GM19193 (cell line): Measurements from ENCODE around the gene SYNJ1.
A peak's percentile ranks its signal among the peaks of the same experiment; 100 is the strongest.

Source experiments
- POLR2A ChIP-seq: IDR thresholded peaks from 4 replicates; pipeline ENCODE4 v1.6.1; 2011; ENCODE audit not compliant: insufficient read depth, insufficient read length; ENCODE audit errors: extremely low read depth

The SYNJ1 gene, protein sequence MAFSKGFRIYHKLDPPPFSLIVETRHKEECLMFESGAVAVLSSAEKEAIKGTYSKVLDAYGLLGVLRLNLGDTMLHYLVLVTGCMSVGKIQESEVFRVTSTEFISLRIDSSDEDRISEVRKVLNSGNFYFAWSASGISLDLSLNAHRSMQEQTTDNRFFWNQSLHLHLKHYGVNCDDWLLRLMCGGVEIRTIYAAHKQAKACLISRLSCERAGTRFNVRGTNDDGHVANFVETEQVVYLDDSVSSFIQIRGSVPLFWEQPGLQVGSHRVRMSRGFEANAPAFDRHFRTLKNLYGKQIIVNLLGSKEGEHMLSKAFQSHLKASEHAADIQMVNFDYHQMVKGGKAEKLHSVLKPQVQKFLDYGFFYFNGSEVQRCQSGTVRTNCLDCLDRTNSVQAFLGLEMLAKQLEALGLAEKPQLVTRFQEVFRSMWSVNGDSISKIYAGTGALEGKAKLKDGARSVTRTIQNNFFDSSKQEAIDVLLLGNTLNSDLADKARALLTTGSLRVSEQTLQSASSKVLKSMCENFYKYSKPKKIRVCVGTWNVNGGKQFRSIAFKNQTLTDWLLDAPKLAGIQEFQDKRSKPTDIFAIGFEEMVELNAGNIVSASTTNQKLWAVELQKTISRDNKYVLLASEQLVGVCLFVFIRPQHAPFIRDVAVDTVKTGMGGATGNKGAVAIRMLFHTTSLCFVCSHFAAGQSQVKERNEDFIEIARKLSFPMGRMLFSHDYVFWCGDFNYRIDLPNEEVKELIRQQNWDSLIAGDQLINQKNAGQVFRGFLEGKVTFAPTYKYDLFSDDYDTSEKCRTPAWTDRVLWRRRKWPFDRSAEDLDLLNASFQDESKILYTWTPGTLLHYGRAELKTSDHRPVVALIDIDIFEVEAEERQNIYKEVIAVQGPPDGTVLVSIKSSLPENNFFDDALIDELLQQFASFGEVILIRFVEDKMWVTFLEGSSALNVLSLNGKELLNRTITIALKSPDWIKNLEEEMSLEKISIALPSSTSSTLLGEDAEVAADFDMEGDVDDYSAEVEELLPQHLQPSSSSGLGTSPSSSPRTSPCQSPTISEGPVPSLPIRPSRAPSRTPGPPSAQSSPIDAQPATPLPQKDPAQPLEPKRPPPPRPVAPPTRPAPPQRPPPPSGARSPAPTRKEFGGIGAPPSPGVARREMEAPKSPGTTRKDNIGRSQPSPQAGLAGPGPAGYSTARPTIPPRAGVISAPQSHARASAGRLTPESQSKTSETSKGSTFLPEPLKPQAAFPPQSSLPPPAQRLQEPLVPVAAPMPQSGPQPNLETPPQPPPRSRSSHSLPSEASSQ (N-terminal part only)

DNA sequence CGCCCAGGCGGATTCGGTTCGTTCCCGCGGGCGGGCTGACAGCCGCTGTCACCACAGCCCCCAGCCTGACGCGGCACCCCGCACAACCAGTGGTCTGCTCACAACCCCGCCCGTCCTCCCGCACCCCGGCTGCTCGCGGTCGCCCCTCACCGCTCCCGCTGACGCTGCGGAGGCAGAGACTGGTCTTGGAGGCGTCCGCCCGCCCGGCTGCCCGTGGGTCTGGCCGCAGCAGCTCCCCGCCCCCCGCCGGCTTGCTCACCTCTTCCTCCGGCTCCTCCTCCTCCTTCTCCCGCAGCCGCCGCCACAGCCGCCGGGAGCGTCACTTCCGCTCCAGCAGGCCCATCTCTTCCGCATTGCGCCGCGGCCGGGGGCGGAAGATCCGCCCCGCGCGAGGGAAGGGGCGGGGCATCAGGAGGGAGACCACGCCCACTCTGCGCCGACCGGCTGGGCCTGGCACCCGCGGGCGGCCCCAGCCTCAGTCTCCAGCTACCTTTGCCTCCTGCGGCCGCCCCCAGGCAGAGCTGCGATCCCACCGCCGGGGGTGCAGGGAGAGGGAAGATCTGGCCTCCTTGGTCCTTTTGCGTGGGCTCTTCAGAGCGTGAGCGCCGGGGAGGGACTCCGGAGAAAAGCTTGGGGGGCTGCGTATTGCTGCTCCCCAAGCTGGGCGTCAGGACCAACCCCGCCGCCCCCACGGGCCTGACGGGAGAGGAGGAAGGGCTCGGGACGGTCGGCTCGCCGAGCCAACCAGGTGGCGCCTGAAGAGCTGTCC is at the start of gene SYNJ1:
TSS of gene SYNJ1 (minus strand) at position 327 of the 769 bp plus-strand sequence. CDS start 1,118 bp downstream, outside the sequence.
- peak; percentile 74 for TF ChIP-seq POLR2A

DNA sequence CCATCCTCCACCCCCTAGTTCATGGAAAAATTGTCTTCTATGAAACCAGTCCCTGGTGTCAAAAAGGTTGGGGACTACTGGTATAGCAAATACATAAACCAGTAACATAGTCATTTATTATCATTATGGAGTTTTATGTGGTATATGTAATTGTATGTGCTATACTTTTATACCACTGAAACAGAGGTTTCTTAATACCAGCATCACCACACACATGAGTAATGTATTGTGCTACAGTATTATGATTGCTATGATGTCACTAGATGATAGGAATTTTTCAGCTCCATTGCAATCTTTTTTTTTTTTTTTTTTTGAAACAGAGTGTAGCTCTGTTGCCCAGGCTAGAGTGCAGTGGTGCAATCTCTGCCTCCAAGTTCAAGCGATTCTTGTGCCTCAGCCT is 49.5 kb upstream of the SYNJ1 start:
- no peak for TF ChIP-seq POLR2A

DNA sequence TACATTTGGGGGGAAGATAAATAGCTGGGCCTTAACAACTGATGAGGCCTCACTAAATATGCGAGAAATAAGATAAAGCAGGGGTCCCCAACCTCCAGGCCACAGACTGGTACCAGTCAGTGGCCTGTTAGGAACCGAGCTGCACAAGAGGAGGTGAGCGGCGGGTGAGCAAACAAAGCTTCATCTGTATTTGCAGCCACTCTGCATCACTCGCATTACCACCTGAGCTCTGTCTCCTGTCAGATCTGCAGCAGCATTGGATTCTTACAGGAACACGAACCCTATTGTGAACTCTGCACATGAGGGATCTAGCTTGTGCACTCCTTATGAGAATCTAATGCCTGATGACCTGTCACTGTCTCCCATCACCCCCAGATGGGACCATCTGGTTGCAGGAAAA is 48.9 kb upstream of the SYNJ1 start:
- TF ChIP-seq POLR2A = no peak

DNA sequence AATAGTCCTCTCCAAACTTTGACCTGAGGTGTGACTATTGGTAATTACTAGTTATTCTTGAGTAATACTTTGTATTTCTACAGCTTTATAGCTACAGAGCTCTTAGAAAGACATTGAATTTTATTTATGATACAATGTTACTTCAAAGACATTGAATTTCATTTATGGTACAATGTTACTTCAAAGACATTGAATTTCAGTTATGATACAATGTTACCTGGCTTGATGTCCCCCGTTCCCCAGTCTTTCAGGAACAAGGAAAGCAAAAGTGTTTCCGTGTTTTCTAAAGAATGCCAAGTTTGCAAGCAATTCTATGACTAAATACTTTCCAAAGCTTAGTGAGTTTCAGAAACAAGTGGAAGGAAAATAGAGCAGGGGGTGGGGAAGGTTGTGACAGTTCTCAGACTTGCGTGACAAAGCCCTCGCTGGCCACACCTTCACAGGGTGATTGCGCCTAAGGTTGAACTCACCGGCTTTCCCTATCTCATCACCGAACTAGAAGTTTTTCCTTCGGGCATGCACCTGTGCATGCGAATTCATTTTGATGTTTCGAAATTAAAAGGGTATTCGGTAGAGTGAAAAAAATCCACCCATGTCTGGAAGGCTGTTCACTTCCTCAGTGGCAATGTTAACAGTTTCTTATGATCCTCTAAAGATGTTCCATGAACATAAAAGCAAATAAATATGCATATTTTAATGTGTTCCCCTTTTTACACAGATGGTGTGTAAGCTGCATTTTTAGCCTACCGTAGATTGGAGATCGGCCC is 44.7 kb upstream of the SYNJ1 start:
- no peak for TF ChIP-seq POLR2A

DNA sequence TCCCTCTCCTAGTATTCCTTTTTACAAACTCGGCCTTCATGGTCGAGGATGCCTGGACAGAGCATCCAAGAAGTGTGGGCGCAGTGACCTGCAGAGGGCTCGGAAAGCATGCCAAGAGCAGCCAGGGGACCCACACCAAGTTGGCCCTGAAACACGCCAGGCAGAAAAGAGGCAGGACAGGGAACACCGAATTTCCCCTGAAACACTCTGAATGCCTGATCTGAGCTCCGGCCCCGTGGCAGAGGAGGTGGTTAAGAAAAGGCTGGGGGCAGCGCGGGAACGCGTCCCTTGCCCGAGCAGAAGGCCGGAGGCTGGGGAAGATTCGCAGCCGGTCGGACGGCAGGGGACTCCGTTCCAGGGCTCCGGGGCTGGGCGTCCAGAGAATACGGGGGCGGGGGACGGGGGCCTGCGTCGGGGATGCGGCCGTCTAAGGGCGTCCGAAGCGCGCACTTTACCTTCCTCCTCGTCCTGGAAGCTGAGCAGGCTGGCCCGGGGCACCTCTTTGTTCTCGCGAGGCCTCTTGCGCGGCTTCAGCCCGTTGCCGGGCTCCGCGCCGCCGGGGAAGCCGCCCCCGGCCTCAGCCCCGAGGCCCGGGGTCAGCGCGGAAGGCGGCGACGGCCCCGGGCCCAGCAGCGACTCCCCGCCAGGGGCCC is 43.2 kb upstream of the SYNJ1 start:
- no peak for TF ChIP-seq POLR2A

DNA sequence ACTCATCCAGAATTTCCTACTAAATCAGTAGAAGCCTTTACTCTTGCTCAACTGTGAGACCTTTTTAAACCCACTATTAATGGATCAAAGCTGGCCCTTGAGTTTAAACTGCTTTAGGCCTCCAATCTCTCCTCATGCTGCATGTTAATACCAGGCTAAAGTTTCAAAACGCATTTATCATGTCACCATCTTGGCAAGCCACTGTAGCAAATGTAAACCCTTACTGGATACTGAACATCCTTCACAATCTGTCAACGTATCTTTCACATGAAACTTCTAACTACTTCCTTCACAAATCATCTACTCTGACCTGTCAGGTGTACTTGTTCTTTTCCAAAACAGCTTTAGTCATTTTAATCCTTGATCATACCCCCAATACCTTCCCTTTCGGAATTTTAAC is 40.7 kb upstream of the SYNJ1 start:
- no peak for TF ChIP-seq POLR2A

DNA sequence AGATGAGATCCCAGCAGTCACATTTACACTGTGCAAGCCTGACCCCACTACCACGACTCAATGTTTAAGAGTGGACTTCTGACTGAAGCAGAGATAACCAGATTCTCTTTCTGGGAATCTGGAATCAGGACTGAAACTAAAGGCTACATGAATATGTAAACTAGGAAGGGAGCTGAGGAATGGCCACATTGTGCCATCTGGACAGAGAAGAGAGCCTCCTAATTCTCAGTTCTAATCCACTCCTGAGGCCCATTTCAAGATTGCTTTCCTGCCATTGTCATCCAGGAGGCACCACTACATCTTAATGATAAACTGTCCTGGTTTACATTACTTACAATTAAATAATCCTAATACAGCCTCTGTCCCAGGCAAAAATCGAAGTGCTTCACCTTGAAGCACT is 37.2 kb upstream of the SYNJ1 start:
- TF ChIP-seq POLR2A = no peak

DNA sequence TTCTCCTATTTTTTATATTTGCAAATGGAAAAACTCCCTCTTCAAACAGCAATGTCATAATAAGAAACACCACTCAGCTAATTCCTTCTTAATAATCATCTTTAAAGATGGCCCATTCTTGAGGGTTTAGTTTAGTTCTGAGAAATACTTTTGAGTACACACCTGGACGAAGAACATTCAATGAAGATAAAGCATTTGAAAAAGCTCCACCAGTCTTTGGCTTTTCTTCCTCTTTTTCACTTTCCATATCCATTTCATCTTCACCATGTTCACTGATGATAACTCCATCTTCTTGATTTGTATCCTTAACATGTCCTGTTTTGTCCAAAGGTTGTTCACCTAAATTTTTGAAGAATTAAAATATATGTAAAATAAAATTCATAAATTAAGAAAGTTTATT is 36.4 kb upstream of the SYNJ1 start:
- TF ChIP-seq POLR2A = no peak

DNA sequence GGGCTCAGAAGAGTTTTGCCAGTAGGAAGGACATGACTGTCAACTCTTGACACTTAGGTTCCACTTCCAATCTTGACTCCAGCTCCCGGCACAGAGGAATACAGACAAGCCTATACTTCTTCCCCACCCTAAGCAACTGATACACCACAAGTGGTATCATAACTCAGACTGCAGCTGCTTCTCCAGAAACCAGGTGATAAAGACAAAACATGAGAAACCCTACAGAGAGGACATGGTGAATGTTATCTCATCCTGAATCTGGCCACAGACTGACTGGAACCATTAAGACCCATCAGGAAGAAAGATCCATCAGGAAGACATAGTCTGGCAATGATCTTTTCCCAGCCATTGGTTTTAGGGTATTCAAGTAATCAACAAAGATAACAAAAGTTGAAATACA is 30.0 kb upstream of the SYNJ1 start:
- no peak for TF ChIP-seq POLR2A

DNA sequence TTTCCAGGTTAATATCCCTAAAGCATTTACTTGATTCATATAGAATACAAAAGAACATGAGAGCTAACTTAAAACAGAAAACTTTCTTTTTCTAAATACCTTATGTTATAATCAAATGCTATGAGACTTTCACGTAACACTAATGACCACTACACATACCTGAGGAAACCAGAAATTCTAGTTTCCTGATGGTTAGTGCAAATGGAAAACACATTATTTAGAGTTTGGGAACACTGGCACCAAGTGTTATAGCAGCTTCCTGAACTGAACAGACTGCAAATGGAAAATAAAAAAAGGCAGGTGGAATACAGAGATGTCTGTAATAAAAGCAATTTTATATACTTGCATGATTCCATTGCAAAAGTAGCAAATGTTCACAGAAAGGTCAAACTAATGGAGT is 28.3 kb upstream of the SYNJ1 start:
- TF ChIP-seq POLR2A = no peak

DNA sequence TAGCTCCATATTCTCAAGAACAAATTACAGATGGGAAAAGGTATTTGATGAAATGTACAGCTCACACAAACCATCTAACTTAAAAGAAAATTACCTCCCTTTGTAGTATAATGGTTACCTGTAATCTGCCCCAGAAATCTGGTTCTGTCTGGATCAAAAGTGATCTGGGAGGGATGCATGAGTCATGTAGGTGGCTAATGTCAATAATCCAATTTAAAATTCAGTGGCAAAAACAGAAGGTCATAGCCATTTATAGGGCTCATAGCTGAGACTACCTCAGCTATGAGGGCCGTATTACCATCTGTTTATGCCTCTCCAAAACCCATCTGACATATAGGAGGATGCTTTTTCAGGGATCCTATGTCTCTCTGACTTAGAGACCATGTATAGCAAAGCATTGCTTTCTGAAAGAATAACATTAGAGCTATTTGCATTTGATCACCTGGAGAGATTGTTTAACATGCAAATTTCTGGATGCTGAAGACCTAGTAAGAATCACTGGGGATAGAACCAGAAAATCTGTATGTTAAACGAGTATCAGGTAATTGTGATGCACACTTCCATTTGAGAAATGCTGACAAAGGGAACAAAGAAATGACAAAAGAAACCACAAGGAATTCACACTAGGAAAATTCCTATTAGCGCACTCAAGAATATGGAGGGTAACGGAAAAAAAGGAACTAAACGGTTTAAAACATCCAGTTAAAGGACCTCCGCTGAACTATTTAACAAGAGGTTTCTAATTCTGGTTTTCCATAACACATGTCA is 26.2 kb upstream of the SYNJ1 start:
- no peak for TF ChIP-seq POLR2A

DNA sequence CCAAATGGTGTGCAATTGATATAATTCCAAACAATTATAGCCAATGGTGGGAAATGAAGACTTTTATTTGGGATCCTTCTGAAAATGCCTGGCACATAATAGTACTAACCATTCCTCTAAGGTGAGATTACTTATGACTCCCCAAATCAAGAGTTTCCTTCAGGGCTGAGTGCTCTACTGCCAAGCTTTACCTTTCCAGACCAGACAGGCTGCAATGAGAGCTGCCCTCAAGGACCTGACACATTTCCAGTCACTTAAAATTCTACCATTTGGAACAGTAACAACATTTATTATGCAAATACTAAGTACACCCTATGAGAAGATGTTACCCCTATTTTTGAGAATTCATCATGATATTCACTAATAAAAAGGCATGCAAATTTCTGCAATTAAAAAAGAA is 22.6 kb upstream of the SYNJ1 start:
- no peak for TF ChIP-seq POLR2A

DNA sequence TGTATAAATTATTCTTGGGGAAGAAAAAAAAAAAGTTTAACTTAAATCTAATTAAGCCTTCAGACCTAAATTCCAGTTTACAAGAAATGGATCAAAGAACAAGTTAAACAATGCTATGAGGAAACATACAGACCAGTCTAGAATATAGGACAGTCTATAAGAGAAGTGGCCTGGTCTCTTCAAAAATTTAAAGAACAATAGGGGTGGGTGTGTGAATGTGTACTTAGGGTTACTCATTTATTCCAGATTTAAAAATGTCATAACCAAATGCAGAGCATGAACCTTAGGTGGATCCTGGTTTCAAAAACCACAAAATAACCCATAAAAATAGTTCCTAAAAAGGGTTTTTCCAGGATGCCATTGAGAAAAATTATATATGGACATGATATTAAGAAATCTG is 21.8 kb upstream of the SYNJ1 start:
- no peak for TF ChIP-seq POLR2A

DNA sequence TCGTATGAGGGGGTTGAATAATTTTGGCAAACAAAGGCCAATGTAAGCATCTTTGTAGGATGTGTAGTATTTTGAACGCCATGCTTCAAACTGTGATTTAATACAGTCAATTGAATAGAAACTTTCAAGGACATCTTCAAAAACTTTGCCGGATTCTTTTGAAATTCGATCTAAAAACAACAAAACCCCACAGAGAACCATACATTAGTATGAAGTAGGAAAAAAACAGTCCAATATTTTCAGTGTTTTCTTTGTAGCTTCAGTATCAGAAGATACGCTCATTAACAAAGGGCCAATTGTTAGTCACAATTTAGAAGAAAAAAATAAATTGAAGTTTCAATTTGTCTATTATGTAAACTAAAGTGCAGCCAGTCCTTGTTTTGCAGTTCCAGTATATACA is 20.7 kb upstream of the SYNJ1 start:
- TF ChIP-seq POLR2A = no peak
